Suprapubic skin (tissue), 4 donors: Measurements from ENCODE around the gene RERE.

Source experiments
- EP300 ChIP-seq: sonication (generic); formaldehyde crosslinking; IDR thresholded peaks from one replicate; pipeline ENCODE4 v1.6.1; 2017; ENCODE audit warnings: antibody characterized with exemption
- POLR2A ChIP-seq, 2 donors: fragments of 450-650 bp; IDR thresholded peaks; one replicate each; pipeline ENCODE4 v1.6.1; 2017; ENCODE audit warnings: antibody characterized with exemption in 2 of 2, mild to moderate bottlenecking in 2 of 2, moderate library complexity in 2 of 2
- POLR2AphosphoS5 ChIP-seq, 3 donors: sonication (generic); formaldehyde crosslinking; IDR thresholded peaks; one replicate each; pipeline ENCODE4 v1.6.1; 2017; ENCODE audit warnings: antibody characterized with exemption in 3 of 3
- TF ChIP-seq, protein P1 (sequence below), 2 donors: fragments of 200-600 bp in 1 of 2; fragments of 450-650 bp in 1 of 2; sonication (generic) in 1 of 2; IDR thresholded peaks; one replicate each; pipeline ENCODE4 v1.5.1; 2016 to 2019; ENCODE audit warnings: antibody characterized with exemption in 2 of 2, mild to moderate bottlenecking in 1 of 2, moderate library complexity in 1 of 2

DNA sequence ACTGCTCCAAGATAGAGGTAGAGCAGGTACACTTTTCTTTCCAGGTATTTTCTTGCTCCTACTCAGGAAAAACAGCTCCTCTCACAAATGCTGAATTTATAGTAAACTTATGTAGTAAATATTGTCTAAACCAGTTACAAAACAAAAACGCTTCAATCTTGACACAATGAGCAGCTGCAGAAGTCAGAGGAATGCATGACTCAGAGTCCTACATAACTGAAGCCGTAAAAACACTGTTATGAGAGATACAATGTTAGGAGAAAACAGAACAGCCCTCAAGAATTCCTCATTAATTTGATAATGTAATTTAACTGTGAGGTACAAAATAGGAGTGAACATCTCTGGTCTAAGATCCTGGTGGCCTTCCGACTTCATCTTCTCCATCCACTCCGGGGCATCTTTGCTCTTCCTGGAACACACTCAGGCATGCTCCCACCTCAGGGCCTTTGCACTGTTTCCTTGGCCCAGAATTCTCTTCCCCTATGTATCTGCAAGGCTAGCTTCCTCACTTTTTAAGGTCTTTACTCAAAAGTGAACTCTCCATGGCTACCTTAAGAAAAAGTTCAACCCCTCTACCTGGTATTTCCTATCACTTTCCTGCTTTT lies 361.0 kb downstream of the RERE start:
- TF ChIP-seq POLR2AphosphoS5 (IDR thresholded peaks at IDR 0.05) (no peak), EP300 (no peak), POLR2A (IDR thresholded peaks at IDR 0.05) (no peak)
- TF ChIP-seq, protein P1, sequence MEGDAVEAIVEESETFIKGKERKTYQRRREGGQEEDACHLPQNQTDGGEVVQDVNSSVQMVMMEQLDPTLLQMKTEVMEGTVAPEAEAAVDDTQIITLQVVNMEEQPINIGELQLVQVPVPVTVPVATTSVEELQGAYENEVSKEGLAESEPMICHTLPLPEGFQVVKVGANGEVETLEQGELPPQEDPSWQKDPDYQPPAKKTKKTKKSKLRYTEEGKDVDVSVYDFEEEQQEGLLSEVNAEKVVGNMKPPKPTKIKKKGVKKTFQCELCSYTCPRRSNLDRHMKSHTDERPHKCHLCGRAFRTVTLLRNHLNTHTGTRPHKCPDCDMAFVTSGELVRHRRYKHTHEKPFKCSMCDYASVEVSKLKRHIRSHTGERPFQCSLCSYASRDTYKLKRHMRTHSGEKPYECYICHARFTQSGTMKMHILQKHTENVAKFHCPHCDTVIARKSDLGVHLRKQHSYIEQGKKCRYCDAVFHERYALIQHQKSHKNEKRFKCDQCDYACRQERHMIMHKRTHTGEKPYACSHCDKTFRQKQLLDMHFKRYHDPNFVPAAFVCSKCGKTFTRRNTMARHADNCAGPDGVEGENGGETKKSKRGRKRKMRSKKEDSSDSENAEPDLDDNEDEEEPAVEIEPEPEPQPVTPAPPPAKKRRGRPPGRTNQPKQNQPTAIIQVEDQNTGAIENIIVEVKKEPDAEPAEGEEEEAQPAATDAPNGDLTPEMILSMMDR (IDR thresholded peaks at IDR 0.05) = no peak
